Eye (tissue), 1 donor: ENCODE results near the gene CDCA8.
"Not testable (repeated sequence)": the region's sequence is repeated elsewhere in the genome, so short reads cannot be mapped to it uniquely, and the experiment has no call there.

ENCODE experiments used
- DNase-seq: peaks from one replicate; pipeline ENCODE4 v3.0.0-alpha.2; 2015

CDCA8 gene

DNA sequence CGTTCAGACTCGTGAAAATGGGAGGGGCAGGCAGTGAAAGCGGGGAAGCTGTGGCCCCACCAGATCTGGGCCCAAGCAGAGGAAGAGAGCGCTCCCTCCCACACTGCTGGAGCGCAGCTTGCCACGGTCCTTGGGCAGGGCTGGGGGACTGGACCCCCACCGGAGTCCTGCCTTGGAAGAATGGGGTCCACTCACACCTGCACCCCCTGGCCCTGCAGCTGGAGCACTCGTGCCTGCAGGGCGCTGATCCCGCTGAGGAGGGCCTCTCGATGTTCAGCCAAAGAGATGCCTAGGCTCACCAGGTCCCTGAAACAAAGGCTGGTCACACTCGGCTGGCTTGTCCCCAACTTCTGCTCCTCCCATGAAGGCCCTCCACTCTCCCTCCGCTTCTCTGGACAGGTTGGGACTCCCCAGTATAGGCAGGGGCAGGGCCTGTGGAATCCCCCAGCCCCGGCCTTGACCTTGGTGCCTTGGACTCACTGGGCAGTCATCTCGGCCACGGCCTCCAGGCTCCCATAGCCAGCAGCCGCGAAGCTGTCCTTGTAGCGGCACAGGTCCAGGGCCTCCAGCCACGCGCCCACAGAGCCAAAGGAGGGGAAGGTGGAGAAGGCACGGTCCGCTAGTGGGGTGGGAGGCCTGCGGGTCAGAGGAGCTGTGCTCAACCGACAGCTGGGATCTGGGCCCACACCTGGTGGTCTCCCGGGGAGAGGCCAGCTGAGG is 26.0 kb downstream of the CDCA8 start:
- DNase-seq = no peak

DNA sequence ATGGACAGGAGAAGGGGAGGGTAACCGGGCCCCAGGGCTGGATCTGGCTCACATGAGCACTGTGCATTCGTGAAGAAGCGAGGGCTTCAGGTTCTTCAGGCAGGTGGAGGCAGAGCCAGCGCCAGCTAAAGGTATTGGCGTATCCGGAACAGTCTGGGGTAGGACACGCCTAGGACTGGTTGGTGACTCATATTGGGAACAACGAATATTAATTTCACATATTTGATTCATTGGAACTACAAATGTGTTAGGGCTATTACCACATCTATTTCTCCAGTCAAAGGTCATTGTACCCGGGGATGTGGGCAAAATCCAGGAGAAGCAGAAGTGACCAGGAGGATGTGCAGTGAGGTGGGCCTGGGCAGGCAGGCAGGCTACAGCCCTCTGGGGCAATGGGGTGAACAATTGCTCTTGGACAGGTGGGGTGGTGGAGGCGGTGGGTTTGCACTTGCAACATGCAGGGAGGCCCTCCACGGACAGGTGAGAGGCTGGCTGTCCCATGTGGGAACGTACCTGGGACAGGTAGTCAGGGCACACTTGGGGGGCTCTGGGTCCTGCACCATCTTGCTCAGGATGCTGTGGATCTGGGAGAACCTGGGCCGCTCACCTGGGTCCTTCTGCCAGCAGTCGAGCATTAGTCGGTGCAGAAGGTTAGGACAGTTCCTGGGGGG is 26.7 kb downstream of the CDCA8 start:
- no peak for DNase-seq

DNA sequence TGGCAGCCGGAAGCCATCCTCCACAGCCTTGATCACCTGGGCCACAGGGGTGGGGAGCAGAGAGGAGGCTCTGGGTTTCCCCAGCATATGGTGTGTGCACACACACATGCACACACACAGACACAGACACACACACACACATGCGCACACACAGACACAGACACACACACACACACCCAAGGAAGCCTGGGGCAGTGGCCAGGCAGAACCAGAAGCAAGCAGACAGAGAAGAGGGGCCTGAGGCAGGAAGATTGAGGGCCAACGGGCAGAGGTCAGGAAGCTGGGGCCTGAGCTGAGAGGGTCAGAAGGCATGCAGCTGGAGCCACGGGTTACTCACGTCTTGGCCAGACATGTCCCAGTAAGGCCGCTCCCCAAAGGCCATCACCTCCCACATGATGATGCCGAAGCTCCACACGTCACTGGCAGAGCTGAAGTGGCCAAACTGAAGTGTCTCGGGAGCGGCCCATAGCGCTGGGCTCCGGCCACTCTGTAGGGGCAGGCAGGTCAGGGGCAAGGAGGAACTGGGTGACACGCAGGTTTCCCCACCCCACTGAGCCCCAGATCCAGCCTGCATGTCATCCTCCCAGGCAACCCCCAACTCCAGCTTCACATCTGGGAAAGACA is 27.4 kb downstream of the CDCA8 start:
- no peak for DNase-seq

DNA sequence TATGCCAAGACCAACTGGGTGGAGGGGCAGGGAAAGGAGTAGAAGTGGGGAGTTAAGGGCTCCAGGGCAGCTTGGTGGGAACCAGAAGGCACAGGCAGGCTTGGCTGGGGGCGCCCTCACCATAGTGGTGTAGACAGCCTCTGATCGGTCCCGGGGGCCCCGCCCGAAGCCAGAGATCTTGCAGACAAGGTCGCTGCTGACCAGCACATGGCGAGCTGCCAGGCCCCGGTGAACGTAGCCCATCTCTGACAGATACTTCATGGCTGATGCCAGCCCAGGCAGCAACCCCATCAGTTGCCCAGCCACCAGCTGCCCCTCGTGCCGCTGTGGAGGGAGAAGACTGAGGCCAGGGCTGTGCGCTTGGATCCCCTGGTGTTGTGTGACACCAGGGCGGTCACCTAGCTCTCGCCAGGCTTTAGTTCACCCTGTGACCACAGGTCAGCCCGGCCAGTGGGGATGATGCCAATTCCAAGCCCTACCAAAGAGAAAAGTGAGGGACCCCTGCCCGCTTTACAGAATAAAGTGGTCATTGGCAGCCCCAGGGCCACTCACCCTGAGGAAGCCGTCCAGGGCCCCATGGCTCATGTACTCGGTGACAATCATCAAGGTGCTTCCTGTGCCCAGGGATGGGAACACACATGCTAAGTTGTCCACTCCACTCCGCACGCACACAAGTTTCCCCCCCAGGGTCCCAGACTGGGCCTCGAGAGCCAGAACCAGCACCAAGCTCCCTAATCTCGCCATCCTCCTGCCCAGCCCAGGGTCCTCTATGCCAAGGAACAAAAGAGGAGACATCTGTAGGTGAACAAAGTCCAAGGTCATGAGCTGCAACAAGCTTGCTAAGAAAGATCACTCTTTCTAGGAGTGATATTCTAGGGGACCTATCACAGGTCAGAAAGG is 28.2 kb downstream of the CDCA8 start:
- no peak for DNase-seq

DNA sequence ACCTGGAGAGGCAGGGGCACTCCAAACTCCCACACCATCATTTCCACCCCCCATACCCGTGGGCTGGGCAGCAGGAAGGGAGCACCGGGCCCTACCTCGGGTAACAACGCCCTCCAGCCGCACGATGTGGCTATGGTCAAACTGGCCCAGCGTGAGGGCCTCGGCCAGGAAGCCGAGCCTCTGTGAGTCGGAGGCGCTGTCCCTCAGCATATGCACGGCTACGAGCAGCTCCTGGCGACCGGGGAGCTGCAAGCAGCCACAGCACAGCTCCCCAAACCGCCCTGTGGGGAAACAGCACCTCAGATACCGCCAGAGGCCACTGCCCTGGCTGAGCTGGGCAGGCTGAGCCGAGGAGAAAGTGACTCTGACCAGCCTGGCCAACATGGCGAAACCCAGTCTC is 29.2 kb downstream of the CDCA8 start:
- DNase-seq = no peak

DNA sequence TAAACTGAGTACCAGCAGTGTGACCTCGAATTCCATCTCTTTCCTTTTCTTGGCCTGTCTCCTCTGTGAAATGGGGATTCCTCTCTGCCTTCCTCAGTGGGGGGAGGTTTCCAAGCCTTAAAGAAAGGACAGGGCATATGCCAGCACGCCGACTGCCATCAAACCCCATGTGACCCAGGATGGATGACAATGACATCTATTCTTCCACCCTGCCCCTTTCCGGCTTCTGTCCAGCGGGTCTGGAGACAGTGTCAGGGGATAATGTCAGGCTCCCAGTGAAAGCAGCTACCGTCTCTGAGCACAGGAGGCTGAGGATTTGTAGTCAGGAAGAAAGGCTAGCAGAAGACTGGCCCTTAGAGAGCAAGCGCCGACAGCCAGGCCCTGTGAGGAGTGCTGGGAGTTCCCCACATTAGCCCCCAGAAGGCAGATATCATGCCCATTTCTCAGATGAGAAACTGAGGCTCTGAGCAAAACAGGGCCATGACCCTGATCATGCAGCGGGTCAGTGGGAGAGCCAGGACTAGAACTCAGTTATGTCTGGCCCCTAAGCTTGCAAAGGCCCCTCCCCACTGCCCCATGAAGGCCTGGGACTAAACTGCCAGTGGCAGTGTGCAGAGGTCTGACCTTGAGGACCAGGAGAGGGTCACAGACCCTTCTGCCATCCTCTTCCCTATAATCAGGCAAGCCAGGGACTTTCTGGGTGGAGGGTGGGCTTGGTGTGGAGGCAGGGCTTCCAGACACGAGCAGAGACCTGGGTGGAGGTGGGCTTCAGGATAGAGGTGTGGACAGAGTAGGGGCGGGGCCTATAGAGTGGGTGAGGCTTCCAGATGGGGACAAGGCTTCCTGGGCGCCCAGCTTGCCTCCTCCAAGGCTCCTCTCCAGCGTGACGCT is 30.1 kb downstream of the CDCA8 start:
- DNase-seq = no peak

DNA sequence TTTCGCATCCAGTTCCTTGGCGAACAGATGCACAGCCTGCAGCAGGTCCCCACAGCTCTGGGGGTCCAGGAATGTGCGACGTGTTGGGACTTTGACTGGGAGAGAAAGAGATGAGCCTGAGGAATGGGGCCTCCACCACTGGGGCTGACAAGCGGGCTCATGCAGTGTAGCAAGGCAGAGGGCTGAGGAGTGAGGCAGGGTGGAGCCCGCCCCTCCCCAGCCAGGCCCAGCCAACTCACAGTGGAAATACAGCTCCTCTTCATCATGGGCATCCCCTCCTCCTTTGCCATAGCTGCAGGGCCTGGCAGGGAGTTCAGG is 30.7 kb downstream of the CDCA8 start:
- DNase-seq = no peak

DNA sequence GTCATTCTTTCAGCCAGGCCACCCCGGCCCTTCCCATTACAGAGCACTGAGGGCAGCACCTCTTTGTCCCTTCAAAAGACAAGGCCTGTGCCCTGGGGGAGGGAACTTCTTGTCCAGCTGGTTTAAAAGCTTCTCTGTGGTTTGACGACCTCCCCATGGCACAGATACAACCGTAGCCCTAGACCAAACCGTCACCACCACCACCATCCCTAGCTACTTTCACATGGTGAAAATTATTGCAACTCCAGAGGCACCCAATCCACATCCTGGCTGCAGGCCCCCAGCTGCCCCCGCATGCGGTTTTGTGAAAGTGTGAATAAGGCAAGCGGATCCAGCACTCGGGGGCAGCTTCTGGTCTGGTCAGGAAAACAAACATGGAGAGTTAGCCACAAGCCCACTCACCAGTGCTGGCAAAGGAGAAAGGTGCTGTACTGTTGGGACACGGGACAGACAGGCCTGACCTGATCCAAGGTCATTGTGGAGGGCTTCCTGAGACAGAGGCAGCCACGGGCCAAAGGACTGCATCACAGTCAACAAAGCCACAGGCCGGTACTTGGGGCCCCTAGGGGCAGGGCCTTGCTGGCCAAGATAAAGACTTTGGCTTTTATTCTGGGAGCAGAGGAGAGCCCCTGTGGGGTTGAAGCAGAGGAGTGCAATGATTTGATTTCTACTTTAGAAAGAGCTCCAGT is 31.2 kb downstream of the CDCA8 start:
- no peak for DNase-seq

DNA sequence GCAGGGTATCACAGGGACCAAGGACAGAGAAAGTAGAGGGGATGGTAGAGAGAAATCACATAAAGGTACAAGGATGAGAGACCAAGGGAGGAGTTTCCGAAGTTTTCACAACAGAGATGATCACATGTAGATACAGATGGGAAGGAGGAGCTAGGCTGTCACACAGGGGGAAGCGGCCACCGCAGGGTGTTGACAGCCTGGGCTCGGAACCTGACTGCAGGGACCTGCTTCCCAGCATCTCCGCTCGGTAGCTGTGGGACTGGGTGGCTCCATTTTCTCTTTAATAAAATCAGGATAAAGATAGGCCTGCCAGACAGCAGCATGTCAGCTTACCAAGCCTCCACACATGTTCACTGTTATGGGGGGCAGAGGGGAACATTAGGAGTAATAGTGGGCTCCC is 32.3 kb downstream of the CDCA8 start:
- no peak for DNase-seq

DNA sequence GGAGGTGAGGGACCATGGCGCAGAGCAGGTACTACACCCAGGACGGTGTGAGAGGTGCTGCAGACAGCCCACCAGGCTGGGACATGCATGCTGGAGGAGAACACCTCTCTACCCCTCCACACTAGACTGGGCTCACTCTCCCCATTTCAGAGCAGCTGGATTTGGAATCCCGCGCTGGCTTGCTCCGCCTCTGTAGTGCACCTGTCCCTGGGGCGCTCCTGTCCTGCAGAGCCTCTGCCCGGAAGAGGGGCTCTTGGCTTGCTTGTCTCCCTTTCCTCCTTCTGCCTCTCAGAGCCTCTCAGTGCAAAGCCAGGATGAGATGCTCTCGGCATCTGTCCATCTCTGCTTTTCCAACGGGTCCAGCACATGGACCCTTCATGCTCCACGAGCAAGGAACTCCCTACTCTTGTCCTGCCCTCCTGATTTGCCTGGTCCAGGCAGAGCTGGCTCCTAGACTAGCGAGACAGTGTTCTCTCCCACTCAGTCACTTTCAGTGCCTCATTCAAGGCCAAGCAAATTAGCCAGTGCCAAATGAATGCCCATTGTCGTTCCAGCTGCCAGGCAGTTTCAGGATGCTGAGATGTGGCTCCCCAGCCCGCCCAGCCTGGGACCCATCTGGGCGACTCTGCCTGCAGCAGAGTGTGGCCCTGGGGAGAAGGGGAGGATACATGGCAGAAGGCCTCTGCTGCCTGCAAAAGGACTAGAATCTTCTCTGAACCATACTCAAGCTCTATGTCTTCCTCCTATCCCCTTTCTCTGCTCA is 33.7 kb downstream of the CDCA8 start:
- peak; percentile 54 for DNase-seq

DNA sequence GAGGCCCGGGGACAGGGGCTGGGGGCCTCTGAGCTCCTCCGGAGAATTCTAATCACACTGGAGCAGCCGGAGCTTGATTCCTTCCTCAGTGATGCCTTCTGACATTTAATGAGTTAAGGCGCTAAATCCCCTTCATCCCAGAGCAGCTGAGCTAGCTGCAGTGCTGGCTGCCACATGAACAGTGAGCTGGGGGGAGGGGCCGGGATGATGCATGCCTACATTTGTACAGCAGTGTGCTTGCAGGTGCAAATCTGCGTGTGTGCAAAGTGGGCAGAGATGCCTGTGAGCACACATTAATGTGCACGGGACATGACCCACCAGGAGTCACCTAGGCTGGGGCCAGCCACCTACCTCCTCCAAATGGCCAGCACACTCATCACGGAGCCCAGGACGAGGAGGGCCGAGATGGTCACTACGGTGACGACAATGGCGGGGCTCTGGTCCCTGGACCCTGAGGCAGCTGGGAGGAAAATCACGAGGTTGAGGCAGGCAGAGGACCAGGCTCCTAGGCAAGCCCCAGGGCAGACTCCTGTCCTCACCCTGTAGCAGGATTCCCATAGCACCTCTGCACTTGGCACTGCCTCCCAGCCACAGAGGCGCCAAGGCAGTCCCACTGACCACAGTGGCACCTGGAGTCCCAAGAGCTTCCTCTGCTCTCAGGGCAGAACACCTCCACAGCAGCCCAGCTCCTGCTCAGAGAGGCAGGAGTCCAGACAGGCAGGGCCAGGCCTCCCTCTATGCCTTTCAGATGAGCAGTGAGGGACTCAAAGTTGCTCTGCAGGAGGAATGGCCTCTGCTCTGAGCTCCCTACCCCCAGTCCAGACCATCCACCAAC is 34.7 kb downstream of the CDCA8 start:
- DNase-seq = peak; percentile 91

DNA sequence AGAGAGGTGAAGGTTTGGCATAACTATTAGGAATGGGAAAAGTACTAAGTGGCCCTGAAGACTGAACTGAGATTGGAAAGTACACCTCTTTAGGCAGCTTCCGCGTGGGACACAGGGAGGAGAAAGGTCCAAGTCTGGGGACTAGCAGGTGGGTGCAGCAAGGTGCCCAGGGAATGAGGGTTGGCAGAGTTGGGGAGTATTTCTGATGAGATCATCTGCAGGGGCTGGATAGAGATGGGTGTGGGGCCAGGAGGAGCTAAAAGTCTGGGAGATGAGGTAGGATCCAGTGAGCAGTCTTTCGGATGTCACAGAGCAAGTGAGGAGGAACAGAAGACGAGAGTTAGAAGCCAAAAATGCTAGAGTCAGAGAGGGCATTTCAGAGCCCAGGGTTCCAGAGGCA is 36.1 kb downstream of the CDCA8 start:
- DNase-seq = no peak

DNA sequence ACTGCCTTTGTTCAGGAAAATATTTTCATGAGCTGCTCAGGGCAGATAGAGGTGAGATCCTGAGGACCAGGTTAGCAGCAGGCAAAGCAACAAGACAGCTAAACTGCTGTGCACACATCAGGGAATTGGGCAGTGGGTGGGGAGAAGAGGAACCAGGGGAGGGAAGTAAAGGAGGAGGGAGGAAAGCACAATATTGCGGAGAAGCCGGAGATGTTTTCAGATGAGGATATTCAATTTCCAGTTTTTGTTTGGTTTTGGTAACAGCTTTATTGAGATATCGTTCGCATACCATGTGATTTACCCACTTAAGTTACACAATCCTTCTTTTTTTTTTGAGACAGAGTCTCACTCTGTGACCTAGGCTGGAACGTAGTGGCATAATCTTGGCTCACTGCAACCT is 38.1 kb downstream of the CDCA8 start:
- no peak for DNase-seq

DNA sequence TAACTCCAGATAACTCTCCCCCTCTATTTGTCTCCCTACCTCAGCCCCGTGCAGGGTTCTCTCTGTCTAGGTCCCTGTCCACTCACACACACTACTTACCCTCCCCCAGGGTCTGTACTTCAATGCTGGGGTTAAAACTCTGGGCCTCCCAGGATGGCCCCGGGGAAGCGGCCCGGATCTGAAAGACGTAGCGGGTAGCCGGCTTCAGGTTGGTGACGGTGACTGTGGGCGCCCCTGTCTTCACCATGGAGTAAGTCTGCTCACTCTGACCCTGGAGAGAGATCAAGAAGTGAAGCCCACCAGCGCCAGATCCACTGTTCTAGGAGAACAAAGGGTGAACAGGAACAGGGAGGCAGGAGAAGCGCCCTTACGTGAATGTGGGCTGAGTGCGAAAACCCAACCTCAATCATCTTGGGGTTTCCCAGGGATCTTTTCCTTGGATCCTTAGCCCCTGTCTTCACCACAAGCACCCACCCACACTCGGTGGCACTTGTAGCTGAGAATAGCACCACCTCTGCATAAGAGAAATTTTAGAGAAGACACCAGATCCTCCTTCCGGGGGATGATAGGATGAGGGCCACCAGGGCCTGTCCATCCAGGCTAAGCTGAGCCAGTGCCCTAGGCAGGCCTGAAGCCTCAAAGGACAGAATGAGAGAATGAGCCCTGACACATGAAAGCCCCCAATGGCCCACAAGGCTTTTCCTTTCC is 39.1 kb downstream of the CDCA8 start:
- DNase-seq = no peak

DNA sequence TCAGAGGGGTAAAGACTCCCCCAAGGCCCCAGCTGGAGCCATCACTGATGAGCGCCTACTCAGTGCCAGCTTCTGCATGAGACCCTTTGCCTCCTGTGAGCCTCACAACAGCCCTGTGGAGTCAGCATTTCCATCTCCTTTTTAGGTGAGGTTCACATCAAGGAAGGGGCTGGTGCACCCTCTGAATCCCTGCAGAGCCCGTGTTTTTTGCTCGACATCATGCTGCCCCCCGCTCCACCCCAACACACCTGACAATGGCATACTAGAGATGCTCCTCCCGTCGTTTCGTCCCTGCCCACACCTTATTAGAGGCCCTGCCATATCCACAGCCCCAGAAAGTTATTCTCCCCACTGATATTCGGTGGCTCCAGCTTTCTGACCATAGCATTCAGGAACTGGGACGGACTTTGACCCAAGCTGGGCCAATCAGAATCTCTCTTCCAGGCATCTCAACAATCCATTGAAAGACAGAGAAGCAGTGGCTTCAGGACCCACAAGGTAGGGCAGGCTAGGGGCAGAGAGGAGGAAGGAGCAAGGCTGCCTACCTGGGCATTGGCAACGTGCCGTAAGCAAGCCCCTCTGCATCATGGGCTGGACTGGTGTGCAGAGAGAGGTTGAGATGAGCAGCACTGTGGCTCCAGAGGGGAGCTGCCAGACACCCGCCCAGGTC is 39.9 kb downstream of the CDCA8 start:
- DNase-seq = no peak

DNA sequence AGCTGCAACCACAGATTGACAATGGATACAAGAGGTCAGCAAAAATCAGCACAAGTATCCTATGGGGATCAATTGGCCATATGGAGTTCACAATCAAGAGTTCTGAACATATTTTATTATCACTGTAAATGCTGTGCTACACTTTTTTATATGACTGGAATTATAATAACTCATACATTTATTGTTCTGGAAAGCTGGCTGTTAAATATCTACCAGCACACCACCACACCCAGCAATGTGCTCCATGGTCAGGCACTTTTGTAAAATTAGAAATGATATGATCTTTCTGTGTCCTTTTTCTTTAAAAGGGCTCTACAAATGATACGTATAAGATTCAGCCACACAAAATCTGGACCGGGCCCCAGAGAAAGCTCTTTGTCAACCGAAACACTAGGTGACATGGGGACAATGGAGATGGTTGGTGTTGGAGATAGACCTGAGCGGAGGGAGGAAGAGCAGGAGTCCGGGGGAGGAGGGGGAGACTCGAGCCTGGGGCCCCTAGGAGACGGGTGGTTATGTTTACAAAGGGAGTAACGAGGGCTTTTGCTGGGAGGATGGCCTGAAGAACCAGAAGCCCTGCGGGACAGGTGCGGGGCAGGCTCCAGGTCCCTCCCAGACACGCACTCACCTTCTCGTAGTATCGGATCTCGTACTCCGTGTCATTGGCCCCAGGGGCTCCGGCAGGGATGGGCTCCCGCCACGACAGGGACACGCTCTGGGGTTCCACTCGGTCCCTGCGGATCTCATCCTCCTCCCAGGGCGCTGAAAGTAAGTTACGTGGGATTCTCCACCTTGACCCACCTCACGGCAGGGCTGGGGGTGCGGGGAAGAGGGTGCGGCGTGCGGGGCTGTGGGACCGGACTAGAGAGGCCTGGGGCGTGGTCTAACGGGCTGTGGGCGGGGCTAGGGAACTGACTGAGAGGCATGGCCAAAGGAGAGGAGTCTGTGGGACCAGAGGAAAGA is 42.6 kb downstream of the CDCA8 start:
- DNase-seq = no peak

DNA sequence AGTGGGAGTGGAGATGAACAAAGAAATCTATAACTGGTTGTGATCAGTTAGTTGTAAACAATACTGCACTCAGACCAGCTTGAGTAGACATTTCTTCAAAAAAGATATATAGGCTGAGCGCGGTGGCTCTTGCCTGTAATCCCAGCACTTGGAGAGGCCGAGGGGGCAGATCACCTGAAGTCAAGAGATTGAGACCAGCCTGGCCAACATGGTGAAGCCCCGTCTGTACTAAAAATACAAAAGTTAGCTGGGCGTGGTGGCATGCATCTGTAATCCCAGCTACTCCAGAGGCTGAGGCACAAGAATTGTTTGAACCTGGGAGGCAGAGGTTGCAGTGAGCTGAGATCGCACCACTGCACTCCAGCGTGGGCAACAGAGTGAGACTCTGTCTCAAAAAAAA is 45.7 kb downstream of the CDCA8 start:
- not testable (repeated sequence) for DNase-seq

DNA sequence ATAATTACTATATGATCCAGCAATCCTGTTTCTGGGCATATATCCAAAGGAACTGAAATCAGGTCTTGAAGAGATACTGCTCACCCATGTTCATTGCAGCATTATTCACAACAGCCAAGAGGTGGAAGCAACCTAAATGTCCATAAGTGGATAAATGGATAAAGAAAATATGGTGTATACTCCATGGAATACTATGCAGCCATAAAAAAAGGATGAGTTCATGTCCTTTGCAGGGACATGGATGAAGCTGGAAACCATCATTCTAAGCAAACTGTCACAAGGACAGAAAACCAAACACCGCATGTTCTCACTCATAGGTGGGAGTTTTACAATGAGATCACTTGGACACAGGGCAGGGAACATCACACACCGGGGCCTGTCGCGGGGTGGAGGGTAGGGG is 46.3 kb downstream of the CDCA8 start:
- DNase-seq = not testable (repeated sequence)
